GM06990 (cell line): ENCODE data around the gene NAA38.

Experiments
- DNase-seq: peaks from one replicate; pipeline ENCODE4 v3.0.0-alpha.2; 2011; ENCODE audit not compliant: insufficient read length; ENCODE audit errors: extremely low read depth
- H3K27me3 ChIP-seq: replicated peaks from 2 replicates; pipeline ENCODE4 v1.6.0; 2011; ENCODE audit warnings: low read length; ENCODE audit not compliant: control insufficient read depth, insufficient read depth
- H3K36me3 ChIP-seq: 2 replicates; pipeline ENCODE4 v1.5.1; 2011; ENCODE audit warnings: low read length; ENCODE audit not compliant: control insufficient read depth, insufficient read depth
- H3K4me3 ChIP-seq: replicated peaks from 2 replicates; pipeline ENCODE4 v1.5.1; 2011; ENCODE audit warnings: low read depth, mild to moderate bottlenecking, control low read depth, low read length
- CTCF ChIP-seq: IDR thresholded peaks from 2 replicates; pipeline ENCODE4 v1.5.1; 2011; ENCODE audit warnings: low read length, control low read depth, mild to moderate bottlenecking, inconsistent platforms; ENCODE audit not compliant: insufficient read depth, poor library complexity, severe bottlenecking

Gene NAA38

GRCh38 chr17:7837408-7838088 lies 19.8 kb downstream of the NAA38 start:
- Histone ChIP-seq H3K36me3 (no peaks in the 10 kb centered on the region; the same call in 1 of the 2 replicates), H3K4me3 (peak overlapping the region; percentile 81), H3K27me3 (no peaks in the 10 kb centered on the region)
- DNase-seq, result no peak
- no peak for TF ChIP-seq CTCF

DNA sequence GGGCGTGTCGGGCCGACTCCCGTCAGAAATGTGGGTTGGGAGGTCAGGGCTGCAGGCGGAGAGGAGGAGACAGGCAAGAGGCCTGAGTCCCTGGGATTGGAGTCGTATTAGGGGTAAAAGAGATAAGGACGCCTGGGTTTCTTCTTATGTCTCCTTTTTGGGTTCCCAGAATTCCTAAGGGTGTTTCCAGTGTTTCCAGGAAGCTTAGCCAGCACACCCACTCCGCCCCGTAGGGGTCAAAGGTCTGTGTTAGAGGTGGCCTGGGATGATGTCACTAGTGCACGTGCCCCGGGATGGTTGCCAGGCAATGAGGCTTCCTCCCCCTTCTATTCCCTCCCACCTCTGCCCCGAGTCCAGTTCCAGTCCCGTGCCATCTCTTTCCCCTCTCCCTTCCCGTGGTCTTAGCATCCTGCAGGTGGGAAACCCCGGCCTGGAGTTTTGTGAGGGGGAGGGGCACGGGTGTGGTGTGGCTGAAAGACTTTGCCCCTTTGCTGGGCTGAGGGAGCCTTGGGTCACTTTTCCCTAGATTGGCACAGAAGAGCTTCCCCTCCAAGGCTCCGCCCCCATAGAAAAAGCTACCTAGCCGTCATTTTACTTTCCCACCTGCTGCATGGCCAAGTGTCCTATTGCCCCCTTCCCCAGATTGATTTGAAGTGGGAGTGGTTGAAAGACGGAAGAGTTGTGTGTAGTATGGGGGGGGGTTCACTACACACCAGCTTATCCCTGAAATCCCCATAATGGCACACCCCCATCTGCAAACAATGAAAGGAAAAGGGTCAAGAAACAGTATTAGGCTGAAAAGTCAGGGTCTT lies 20.6 kb downstream of the NAA38 start:
- Histone ChIP-seq H3K27me3 (no peaks in the 10 kb centered on the region), H3K36me3 (no peaks in the 10 kb centered on the region; the same call in 1 of the 2 replicates), H3K4me3 (peak overlapping the region; percentile 81)
- TF ChIP-seq CTCF, result no peak
- DNase-seq, result peak; percentile 77

DNA sequence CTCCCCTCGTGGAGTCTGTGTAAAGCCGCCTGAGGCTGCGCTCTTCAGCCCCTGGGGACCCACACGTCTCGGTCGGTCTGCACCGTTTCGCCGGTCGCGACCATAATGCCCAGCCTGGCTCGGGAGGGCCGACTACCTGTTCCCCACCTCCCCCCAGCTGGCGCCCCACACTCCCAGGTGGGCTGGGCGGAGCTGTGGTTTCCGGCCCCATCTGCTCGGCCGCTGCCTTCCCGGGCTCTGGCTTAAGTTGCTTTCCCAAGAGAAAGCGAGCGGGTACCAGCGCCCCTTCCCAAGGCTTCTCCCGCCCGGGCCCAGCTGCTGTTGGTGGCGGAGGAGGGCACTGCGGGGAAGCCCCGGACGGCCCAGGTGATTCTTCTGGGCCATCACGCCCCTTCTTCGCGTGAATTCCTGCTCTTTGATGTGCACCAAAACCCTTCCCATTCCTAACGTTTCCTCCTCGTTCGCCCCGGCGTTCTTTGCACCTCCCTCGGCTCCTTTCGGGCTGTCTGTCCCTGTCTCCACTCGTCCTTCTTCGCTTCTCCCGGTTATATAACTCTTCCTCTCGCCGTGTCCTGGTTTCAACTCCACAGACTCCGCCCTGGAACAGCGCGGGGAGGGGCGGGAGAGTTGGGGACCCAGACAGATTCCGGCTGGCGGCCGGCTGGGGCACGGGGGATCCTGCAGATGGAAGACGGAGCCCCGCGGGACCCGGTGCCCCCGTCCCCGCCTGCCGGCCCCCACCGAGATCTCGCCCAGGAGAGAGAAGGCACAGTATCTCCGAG lies 21.4 kb downstream of the NAA38 start:
- Histone ChIP-seq H3K4me3 (peak overlapping the region; percentile 81), H3K36me3 (no peaks in the 10 kb centered on the region; the same call in 1 of the 2 replicates), H3K27me3 (no peaks in the 10 kb centered on the region; the same call in 1 of the 2 replicates)
- TF ChIP-seq CTCF, result no peak
- no peak for DNase-seq

DNA sequence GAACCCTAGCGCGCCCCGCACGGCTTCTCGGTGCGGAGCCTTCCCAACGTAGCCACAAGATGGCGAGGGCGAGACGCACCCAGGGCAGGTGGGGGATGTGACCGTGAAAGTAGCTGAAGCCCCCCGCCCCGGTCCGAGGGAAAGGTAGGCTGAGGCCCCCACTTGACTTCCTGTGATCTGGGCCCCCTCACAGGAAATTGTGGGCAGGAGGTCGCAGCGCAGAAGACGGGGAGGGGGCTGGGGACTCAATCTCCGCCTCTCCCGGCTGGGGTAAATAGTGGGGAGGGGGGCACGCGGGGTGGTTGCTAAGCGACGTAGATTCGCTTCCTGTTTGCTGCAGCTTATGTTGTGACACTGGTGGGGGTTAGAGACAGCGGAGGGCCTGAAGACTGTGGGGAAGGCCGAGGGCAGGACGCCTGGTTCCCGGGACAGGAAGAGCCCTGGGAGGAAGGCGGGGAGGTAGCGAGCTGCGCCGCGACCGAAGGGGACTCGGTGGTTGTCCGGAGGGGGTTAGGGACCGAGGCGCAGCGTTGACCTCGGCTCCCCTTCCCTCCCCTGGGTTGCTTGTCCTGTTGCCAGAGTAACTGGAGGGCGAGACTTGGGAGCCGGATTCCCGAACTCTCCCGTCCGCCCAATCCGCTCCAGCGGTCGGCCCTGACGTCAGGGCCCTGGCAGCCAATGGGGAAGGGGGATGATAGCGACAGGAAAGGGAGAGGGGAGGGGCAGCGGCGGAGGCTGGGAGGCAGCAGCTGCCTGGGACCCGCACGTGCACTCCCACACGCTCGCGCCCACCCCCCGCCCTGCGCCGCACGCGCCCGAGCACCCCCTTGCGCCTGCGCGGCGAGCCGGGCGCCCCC lies 22.2 kb downstream of the NAA38 start:
- H3K36me3 ChIP-seq, result no peaks in the 10 kb centered on the region
- peak; percentile 95 for DNase-seq
- H3K4me3 ChIP-seq, result peak overlapping the region; percentile 81
- H3K27me3 ChIP-seq, result peaks cover 2% of the 10 kb centered on the region
- peak; percentile 90 for TF ChIP-seq CTCF

- Histone ChIP-seq H3K27me3 (peaks cover 2% of the 10 kb centered on the region), H3K4me3 (peak overlapping the region; percentile 81), H3K36me3 (no peaks in the 10 kb centered on the region)
- DNase-seq, result peak; percentile 64
- TF ChIP-seq CTCF, result no peak
These were observed 22.8 kb downstream of the NAA38 start for GRCh38 chr17:7834542-7834956.
